GM21381 (cell line): ENCODE results near the gene AUH.
"Not testable (repeated sequence)": the region's sequence is repeated elsewhere in the genome, so short reads cannot be mapped to it uniquely, and the experiment has no call there.

ENCODE experiments used
- ATAC-seq: cut with Tn5 transposase; IDR thresholded peaks from one replicate; pipeline ENCODE4 v1.9.1; 2021; ENCODE audit warnings: mild to moderate bottlenecking, moderate library complexity; ENCODE audit not compliant: unreplicated experiment

The AUH gene

DNA sequence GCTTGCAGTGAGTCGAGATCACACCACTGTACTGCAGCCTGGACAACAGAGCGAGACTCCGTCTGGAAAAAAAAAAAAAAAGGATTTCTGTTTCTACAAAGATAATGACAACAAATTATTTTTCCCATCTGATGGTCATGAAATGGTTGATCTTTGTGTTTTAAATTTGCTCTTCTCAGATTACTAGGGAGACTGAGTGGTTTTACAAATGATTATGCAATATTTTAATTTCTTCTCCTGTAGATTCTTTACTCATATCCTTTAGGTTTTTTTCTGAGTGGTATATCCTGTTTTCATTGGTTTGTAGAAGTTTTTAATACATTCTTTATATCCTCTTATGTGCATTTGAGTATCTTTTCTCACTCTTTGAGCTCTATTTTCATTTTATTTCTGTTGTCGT lies 20.6 kb upstream of the AUH start:
- no peak for ATAC-seq

DNA sequence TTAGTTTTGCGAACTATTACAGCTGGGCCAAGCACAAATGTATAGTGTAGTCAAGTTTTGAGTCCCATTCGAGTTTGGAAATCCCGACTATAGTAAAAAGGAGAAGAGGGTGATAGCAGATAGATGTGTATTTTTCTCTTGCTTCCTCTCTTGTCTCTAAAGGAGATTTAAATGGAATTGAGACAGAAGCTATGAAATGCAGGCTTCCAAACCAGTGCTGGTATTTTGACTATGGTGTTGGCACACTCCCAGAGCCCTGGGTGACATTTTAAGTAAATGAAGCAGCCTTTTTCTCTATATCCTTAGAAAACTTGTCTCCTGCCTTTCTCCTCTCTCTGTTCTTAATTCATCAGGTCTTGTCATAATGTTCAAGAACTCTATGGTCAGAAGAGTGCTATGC lies 17.7 kb upstream of the AUH start:
- no peak for ATAC-seq

DNA sequence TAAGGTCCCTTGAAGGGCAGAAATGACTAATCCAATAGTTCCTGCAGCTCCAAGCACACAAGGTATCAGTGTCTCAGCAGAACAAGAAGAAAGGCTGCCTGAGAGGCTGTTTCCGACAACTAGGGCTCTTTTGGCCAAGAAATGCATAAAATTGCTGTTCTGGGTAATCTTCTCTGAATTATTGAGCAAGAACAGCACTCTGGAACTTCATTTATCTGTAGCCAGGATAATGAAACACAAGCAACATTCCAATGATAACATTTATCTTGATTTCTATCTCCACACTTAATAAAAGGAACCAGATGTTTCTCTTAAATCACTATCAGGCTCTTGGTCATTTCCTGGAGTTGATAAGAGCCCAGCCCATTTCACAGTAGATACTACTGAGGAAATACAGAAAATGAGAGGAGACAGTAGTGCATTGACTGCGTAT lies 17.0 kb upstream of the AUH start:
- ATAC-seq: no peak

DNA sequence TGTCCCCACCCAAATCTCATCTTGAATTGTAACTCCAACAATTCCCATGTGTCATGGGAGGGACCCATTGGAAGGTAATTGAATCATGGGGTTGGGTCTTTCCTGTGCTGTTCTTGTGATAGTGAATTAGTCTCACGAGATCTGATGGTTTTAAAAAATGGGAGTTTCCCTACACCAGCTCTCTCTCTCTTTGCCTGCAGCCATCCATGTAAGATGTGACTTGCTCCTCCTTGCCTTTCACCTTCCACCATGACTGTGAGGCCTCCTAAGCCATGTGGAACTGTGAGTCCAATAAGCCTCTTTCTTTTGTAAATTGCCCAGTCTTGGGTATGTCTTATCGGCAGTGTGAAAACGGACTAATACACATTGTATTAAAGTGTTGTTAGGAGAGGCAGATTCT lies 16.3 kb upstream of the AUH start:
- not testable (repeated sequence) for ATAC-seq

DNA sequence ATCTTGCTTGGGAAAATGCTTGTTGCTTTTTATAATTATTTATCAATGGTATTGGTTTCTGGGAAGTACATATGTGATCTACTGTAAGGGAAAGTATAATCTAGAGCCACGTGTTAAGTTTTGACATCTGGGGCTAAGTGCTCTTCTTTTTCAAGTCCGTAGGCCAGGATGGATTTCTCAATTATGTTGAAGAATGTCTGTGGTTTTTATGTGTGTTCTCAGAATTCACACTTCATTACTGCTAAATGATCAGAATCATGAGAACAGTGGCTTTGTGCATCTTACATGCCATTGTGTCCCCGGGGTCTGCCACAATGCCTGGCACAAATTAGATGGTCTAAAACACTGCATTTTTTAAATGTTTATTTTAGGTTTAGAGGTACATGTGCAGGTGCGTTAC lies 14.5 kb upstream of the AUH start:
- ATAC-seq: no peak

DNA sequence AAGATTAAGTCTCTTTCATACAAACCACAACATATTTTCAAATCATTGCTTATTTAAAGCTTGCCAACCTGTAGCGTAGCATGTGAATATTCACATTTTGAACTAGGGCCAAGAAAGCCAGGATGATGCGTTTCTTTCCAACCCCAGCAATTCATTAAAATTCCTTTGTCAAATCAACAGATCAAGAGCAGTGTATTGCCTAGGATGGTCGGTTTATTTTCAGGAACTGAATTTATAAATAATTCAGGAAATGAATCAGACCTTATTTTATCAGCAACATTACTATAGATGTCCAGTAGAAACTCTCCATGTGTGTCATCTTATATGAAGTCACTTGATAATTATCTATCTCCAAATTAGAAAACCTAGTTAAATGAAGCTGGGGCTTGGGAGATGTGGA lies 13.2 kb upstream of the AUH start:
- ATAC-seq: no peak

DNA sequence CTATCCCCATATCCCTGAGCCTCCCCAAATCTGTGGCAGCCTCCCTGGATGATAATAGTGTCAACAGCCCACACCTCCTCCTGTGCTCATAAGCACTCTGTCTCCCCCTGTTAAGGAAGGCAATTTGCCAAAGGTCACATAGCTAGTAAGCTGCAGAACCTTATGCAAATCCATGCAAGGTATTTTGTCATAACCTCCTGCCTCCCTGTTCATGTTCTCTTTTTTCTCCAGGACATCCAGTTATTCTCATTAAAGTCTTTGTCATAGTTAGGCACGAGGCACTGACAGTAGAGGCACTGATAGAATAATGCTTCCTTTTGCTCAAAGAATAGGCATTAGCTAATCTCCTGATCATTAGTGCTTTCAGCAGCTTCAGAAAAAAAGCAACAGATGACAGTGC lies 10.2 kb upstream of the AUH start:
- ATAC-seq: no peak

DNA sequence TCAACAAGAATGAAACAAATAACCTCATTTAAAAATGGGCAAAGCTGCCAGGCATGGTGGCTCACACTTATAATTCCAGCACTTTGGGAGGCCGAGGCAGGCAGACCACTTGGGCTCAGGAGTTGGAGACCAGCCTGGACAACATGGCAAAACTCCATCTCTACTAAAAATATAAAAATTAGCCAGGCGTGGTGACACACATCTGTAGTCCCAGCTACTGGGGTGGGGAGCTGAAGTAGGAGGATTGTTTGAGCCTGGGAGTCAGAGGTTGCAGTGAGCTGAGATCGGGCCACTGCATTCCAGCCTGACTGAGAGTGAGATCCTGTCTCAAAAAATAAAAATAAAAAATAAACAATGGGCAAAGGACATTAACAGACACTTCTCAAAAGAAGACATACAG lies 8.3 kb upstream of the AUH start:
- not testable (repeated sequence) for ATAC-seq

DNA sequence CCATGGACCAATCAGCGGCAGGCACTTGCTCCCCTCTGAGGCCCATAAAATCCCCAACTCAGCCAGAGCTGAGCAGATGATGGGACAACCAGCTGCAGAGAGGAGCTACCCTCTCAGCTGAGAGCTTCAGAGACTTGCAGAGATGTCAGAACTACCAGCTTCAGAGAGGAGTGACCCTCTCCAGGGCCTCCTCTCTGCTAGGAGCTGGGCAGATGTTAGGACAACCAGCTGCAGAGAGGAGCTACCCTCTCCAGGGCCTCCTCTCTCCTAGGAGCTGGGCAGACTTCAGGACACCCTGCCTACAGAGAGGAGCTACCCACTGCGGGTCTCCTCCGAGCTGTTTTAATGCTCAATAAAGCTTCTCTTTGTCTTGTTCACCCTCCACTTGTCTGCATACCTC lies 3.0 kb upstream of the AUH start:
- no peak for ATAC-seq

DNA sequence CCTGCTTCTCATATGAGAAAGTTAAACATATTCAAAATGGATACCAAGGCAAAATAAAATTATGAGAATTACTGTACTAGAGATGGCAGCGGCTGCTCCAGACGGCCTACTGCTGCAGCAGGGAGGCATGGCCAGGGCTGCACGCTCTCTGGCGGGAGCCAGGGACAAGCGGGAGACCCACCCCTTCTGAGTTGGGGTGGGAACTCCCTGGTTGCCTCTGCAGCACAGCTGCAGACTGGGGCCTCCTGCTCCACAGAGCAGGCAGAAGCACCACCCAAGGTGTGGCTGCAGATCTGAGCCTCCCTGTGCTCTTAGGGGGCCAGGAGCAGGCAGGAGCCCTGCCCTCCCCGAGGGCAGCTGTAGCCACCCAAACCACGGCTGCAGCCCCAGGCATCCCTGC lies 2.3 kb upstream of the AUH start:
- ATAC-seq: no peak

DNA sequence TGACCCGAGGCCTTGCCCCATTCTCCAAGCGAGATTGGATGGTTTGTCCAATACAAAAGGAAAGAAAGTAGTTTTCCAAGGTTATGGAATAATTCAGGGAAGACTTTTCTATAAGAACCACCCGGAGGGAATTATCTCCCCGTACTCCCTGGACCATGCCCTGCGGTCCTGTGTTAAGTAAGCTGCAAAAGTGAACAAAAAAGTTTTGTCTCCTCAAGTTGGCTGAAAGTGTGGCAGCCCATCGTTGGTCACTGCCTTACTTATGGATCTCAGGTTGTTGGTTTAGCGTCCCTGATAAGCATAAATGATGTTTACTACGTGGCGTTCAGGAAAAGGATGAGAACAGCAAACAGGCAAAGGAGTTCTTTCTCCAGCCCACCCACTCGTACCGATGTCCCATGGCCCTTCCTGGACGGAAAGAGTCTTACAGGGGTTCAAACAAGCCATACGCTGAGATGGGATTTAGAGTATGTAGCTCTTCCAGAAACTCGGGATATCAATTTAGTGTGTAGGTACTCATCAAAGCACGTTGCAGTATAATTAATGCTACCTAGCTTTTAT lies 413 bp upstream of the AUH start:
- ATAC-seq: no peak

DNA sequence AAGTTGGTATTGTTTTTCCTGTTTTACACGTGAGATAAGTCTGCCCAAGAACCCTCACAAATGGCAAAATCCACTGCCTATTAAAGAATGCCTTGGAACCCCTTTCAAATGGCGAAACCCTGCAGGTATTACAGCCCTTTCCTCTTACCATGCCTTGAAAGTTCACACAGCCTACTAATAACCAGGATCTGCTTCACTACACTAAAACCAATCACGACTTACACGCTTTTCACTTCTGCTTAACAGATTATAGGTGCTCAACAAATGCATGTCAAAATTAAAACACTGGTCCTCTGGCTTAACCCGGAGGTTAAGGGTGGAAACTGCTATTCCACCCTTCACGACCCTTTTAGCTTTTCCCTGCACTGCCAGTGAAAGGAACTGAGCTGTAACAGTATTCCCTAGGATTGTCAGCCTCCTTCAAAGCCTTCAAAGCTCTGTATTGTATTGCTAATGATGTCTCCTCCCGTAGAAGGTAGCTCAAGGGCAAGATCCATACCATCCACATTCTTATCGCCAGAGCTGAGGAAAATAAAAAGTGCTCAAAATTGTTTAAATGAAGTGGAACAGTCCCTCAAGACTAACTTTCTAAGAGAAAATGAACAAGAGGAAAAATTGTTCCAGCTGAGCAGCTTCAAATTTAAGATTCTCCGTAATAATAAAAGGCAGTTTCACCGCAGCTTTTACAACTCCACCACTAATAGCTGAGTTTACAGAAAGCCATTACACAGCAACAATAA lies 997 bp downstream of the AUH start:
- no peak for ATAC-seq

DNA sequence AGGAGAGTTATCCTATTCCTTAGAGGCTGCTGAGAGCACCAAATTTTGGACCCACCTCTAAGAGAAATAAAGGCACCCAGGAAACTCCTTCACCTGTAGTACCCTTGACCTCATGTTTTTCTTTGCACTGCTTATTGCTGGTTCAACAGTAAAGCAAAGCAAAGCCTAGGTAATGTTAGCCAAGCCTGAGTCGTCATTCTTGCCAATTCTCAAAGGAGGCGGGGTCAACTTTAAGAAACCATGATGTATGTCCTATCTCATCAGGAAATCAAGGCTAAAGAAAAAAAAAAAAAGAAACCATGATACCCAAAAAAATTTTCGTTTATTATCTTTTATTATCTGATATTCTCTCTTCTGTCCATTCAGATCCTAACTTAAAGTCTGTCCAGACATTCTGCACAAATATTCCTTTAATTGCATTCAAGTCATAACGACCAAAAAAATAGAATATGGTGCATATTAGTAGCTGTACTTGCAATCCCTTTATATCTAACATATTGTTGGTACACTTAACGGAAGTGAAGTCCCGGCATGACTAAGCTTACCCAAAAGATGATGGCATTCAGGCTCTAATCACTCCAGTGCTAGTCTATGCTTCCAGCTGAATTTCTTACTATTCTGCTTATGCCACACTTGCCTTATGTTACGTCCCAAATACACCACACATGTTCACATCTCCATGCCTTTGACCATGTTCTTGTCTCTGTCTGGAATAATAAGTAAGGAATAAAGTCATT lies 1.8 kb downstream of the AUH start:
- no peak for ATAC-seq

DNA sequence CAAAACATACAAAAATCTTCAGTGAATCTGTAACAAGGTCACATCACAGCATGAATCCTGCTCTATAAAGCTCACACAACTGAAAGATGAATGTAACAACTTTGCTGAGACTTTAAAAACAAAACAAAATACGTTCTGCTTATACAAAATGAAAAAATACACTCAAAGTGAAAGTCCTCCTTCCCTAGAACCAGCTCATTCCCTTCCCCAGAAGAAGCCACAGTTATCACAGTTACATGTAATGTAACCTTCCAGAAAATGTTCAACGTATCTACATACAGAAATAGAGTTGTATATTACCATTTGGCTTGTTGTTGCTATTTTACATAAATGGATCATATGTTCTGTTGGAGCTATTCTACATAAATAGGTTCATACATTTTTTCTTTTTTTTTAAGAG lies 2.6 kb downstream of the AUH start:
- no peak for ATAC-seq

DNA sequence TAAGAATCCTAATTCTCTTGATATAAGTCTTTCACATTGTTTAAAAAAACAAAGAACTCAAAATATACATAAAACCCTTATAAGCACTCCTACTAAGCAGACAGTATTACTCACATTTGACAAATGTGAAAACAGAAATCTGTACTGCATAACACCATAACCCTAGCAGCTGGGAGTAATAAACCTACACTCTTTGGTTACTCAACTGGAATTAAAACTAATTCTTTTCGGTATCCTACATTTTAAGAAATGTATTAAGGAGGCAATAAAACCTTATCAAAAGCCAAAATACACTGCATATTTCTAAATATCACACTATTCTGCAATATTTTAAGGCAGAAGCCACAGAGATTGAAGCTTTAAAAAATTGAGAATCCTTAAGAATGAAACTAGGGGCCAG lies 6.8 kb downstream of the AUH start:
- ATAC-seq: no peak

DNA sequence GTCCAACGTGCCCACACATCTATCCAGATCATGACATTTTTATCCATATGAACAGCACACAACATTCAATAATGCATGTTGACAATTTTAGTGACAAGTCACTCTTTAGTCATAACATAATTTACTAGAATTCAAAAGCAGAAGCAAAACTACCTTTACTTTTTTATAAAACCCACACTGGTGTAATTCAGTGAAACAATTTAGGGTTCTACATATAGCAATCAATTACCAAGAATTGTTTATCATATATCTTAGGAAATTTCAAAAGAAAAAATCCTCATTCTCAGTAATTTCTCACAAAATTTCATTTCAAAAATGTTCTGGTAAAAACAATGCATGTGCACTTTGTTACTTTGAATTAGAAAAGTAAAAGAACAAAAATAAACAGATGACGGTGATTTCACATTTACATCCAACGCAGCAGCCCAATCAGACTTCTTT lies 12.6 kb downstream of the AUH start:
- no peak for ATAC-seq

DNA sequence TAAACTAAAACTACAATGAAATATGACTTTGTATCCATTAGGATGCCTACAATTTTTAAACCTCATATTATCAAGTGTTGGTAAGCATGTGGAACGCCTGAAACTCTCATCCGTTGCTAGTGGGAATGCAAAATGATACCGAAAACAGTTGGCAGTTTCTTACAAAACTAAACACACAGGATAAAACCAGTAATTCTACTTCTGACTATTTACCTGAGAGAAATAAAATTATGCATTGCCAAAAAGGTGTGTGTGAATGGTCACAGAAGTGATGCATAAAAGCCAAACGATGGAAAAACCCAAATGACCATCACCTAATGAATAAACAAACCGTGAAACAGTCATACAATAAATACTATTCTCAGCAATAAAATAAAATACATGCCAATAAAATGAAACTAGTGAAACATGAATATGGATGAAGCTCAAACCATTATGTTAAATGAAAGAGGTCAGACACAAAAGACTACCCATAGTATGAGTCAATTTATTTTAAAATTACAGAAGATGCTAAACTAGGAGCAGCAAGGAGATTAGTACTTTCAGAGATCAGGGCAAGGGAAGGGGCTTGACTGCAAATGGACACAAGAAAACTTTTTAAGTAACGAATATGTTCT lies 13.4 kb downstream of the AUH start:
- ATAC-seq: no peak

DNA sequence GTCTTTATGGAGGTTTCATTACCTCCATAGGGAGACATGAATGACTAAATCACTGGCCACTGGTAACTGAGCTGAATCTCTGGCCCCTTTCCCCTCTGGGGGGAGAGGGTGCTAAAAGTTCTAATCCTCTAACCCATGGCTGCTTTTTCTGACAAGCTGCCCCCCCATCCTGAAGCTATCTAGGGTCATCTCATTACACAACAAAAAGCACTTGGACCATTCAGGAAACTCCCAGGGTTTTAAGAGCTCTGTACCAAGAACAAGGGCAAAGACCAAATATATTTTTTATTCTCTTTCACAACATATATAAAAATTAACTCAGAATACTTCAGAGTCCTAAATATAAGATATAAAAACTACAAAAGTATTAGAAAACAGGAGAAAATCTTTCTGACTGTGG lies 14.3 kb downstream of the AUH start:
- ATAC-seq: no peak

DNA sequence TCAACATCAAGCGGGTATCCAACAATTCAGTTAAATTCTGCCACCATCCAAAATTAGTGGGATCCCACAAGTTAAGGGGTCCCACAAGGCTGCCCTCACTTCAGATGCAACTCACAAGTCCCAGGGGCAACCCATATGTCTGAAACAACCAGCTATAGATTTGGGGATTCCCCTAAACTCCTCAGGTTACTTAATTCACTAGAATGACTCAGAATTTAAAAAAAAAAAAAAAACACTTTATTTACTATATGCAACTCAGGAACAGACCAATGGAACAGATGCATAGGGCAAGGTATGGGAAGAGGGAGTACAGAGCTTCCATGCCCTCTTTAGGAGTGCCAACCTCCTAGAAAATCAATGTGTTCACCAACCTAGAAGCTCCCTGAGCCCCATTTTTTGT lies 15.1 kb downstream of the AUH start:
- no peak for ATAC-seq

DNA sequence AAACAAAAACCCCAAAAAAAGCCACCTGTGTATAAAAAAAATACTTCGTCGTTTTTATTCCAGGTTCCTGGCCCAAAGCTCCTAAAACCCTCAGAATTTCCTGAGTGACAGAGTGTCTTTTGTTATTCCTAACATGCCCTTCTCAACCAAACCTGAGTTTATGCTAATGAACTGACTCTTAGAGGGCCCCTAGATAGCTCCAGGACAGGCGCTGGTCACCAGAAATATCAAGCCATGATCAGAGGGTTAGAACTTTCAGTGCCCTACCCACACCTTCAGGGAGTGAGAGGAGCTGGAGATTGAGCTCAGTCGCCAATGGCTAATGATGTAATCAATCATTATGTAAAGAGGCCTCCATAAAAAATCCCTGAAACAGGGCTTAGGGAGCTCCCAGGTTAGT lies 15.7 kb downstream of the AUH start:
- ATAC-seq: no peak

DNA sequence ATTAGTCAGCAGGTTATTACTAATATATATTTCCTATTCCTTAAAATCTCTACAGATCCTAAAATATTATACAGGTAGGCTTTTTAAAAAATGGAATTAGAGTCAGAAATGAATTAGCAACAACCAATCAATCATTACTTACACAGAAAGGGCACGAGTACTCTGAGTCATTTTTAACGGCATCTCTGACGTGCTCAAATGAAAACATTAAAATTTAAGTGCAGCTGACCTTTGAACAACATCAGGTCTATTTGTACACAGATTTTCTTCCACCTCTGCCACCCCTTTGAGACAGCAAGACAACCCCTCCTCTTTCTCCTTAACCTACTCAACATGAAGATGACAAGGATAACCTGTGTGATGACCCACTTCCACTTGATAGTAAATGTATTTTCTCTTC lies 19.1 kb downstream of the AUH start:
- no peak for ATAC-seq

DNA sequence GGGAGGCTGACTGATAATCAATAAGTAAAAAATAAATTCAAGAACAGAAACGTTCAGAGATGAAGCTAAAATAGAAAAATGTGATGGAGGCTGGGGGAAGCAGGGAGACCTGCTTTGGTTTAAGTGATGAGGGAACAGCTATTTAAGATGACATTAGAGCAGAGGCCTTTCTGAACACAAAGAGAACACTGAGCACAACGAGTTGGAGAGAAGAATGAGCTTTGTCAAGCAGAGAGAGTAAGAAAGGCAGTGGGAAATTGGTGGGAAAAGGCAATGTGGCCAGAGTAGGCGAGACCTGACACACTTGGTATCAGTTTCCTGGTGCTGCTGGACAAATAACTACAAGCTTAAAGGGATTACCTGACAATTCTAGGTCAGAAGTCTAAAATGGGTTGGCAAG lies 20.0 kb downstream of the AUH start:
- no peak for ATAC-seq
